PC-3 (cell line): Measurements from ENCODE around the gene AGPAT4. TPM values are rescaled to one million over a fixed set of nuclear protein-coding genes. Genes with fewer than 3 reads are reported as not detected.

Experiments used
- ATAC-seq: fragments of 200-7000 bp; cut with Tn5 transposase; 2 replicates; pipeline ENCODE4 v1.9.1; 2020; ENCODE audit warnings: mild to moderate bottlenecking, moderate library complexity
- BruUV-seq: library from RNA; stranded (reverse); fragments of 400-500 nt; replicated peaks from 2 replicates; lab custom pipeline; 2021; lab: Mats Ljungman, UMichigan
- CTCF ChIA-PET: fragments of 300-600 bp; sonication (Branson Sonifier 250); formaldehyde crosslinking; loops from one replicate; lab custom pipeline; 2022; ENCODE audit warnings: antibody characterized with exemption; lab: Charles Lee
- POLR2A ChIA-PET: fragments of 300-600 bp; sonication (Branson Sonifier 250); formaldehyde crosslinking; loops from one replicate; lab custom pipeline; 2022; ENCODE audit warnings: antibody characterized with exemption; ENCODE audit not compliant: unreplicated experiment; lab: Charles Lee
- DNase-seq: peaks from one replicate; pipeline ENCODE4 v3.0.0-alpha.2; 2015
- H2AFZ ChIP-seq: fragments of 300-600 bp; sonication (generic); 2 replicates; pipeline ENCODE4 v1.6.0; 2016; ENCODE audit warnings: antibody characterized with exemption, low read length
- H3F3A ChIP-seq: fragments of 300-600 bp; sonication (generic); one replicate; pipeline ENCODE4 v1.6.0; 2017; ENCODE audit warnings: antibody characterized with exemption, low read length, control low read depth, mild to moderate bottlenecking; ENCODE audit not compliant: unreplicated experiment
- H3K27ac ChIP-seq: fragments of 300-600 bp; sonication (generic); 2 replicates; pipeline ENCODE4 v1.5.1; 2016; ENCODE audit warnings: mild to moderate bottlenecking, low read length
- H3K27me3 ChIP-seq: fragments of 300-600 bp; sonication (generic); 2 replicates; pipeline ENCODE4 v1.6.1; 2016; ENCODE audit warnings: low read length, mixed read lengths
- H3K36me3 ChIP-seq: fragments of 300-600 bp; sonication (generic); 2 replicates; pipeline ENCODE4 v1.6.1; 2016; ENCODE audit warnings: low read depth, mixed run types, low read length, mixed read lengths
- H3K4me1 ChIP-seq: fragments of 300-600 bp; sonication (generic); 2 replicates; pipeline ENCODE4 v1.5.1; 2016; ENCODE audit warnings: low read length; ENCODE audit not compliant: insufficient read depth
- H3K4me2 ChIP-seq: fragments of 300-600 bp; sonication (generic); 2 replicates; pipeline ENCODE4 v1.6.0; 2016; ENCODE audit warnings: low read length
- H3K4me3 ChIP-seq: fragments of 300-600 bp; sonication (generic); 2 replicates; pipeline ENCODE4 v1.5.1; 2016; ENCODE audit warnings: mild to moderate bottlenecking, low read length, mixed read lengths
- H3K79me2 ChIP-seq: fragments of 300-600 bp; sonication (generic); 2 replicates; pipeline ENCODE4 v1.6.1; 2017; ENCODE audit warnings: low read length, mixed read lengths
- H3K9ac ChIP-seq: fragments of 300-600 bp; sonication (generic); 2 replicates; pipeline ENCODE4 v1.6.0; 2016; ENCODE audit warnings: mild to moderate bottlenecking, low read length
- H3K9me2 ChIP-seq: fragments of 300-600 bp; sonication (generic); replicated peaks from 2 replicates; pipeline ENCODE4 v1.6.1; 2016; ENCODE audit warnings: mixed run types, low read length, mixed read lengths
- H3K9me3 ChIP-seq: fragments of 300-600 bp; sonication (generic); 2 replicates; pipeline ENCODE4 v1.6.1; 2016; ENCODE audit warnings: low read length, mixed read lengths
- H4K20me1 ChIP-seq: fragments of 300-600 bp; sonication (generic); 2 replicates; pipeline ENCODE4 v1.6.1; 2016; ENCODE audit warnings: low read length, mixed read lengths
- EZH2 ChIP-seq: fragments of 300-600 bp; sonication (generic); IDR thresholded peaks from one replicate; pipeline ENCODE4 v1.6.1; 2017; ENCODE audit warnings: antibody characterized with exemption, mild to moderate bottlenecking, low read length; ENCODE audit not compliant: unreplicated experiment
- EZH2phosphoT487 ChIP-seq: fragments of 300-600 bp; sonication (generic); IDR thresholded peaks from 2 replicates; pipeline ENCODE4 v1.6.1; 2018; ENCODE audit warnings: mild to moderate bottlenecking, antibody characterized with exemption, low read length, borderline replicate concordance
- intact Hi-C: fragments of 100-400 bp; cut with micrococcal nuclease; formaldehyde crosslinking; loops from 2 replicates; pipeline ENCODE4 v1.9.0; 2023
- total RNA-seq: library from RNA; depleted of rRNA; stranded (reverse); fragments of >200 nt; gene quantifications from 2 replicates; pipeline ENCODE4 v1.2.3, GENCODE V29; 2014
- TF ChIP-seq, protein P1 (sequence below): fragments of 300-600 bp; sonication (generic); conservative IDR thresholded peaks from 2 replicates; pipeline ENCODE4 v1.5.1; 2017; ENCODE audit warnings: antibody characterized with exemption, low read depth, mild to moderate bottlenecking, low read length

The AGPAT4 gene
- total RNA-seq, 1 experiment from 2014 or later: 3.8 TPM

GRCh38 chr6:161295784-161296183 is 21.9 kb upstream of the AGPAT4 start:
- no peaks in the 10 kb centered on the region for H3K36me3 ChIP-seq
- no peak overlapping the region for H2AFZ ChIP-seq
- no peaks in the 10 kb centered on the region for H3K4me1 ChIP-seq
- H3K4me3 ChIP-seq: no peak overlapping the region
- no peak overlapping the region for H3K9ac ChIP-seq
- CTCF ChIA-PET: no interaction called here
- no peaks in the 10 kb centered on the region for H3K79me2 ChIP-seq
- intact Hi-C loops: no loop called here
- H3K27ac ChIP-seq: no peak overlapping the region
- BruUV-seq: no TSS peak
- DNase-seq (no peak), ATAC-seq (no peak)
- H3K27me3 ChIP-seq: no peaks in the 10 kb centered on the region
- no peaks in the 10 kb centered on the region for H4K20me1 ChIP-seq
- H3K9me3 ChIP-seq: no peaks in the 10 kb centered on the region; the same call in 1 of the 2 replicates
- H3K9me2 ChIP-seq: no peaks in the 10 kb centered on the region
- POLR2A ChIA-PET: no interaction called here
- no peak overlapping the region for H3K4me2 ChIP-seq
- TF ChIP-seq, protein P1, sequence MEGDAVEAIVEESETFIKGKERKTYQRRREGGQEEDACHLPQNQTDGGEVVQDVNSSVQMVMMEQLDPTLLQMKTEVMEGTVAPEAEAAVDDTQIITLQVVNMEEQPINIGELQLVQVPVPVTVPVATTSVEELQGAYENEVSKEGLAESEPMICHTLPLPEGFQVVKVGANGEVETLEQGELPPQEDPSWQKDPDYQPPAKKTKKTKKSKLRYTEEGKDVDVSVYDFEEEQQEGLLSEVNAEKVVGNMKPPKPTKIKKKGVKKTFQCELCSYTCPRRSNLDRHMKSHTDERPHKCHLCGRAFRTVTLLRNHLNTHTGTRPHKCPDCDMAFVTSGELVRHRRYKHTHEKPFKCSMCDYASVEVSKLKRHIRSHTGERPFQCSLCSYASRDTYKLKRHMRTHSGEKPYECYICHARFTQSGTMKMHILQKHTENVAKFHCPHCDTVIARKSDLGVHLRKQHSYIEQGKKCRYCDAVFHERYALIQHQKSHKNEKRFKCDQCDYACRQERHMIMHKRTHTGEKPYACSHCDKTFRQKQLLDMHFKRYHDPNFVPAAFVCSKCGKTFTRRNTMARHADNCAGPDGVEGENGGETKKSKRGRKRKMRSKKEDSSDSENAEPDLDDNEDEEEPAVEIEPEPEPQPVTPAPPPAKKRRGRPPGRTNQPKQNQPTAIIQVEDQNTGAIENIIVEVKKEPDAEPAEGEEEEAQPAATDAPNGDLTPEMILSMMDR: no peak
- TF ChIP-seq EZH2phosphoT487 (no peak), EZH2 (no peak)
- H3F3A ChIP-seq: no peaks in the 10 kb centered on the region

- no peaks in the 10 kb centered on the region for H3K4me1 ChIP-seq
- H2AFZ ChIP-seq: no peak overlapping the region
- BruUV-seq: no TSS peak
- H4K20me1 ChIP-seq: no peaks in the 10 kb centered on the region
- no peak for ATAC-seq
- H3K79me2 ChIP-seq: no peaks in the 10 kb centered on the region
- H3K4me3 ChIP-seq: no peak overlapping the region
- POLR2A ChIA-PET: no interaction called here
- no peaks in the 10 kb centered on the region; the same call in 1 of the 2 replicates for H3K9me3 ChIP-seq
- CTCF ChIA-PET: no interaction called here
- no peak overlapping the region for H3K9ac ChIP-seq
- H3K36me3 ChIP-seq: no peaks in the 10 kb centered on the region
- H3K27ac ChIP-seq: no peak overlapping the region
- DNase-seq: no peak
- no peaks in the 10 kb centered on the region for H3K27me3 ChIP-seq
- no peaks in the 10 kb centered on the region for H3K9me2 ChIP-seq
- no peak overlapping the region for H3K4me2 ChIP-seq
- TF ChIP-seq, protein P1: no peak
- TF ChIP-seq EZH2phosphoT487: no peak
- TF ChIP-seq EZH2: no peak
- no peaks in the 10 kb centered on the region for H3F3A ChIP-seq
- intact Hi-C loops: no loop called here
Measured at GRCh38 chr6:161292650-161293281, 18.9 kb upstream of the AGPAT4 start.

- Histone ChIP-seq H2AFZ (no peak overlapping the region), H3K4me2 (no peak overlapping the region), H3K27me3 (no peaks in the 10 kb centered on the region), H3F3A (no peaks in the 10 kb centered on the region), H3K4me3 (no peak overlapping the region), H3K9me2 (no peaks in the 10 kb centered on the region), H3K36me3 (no peaks in the 10 kb centered on the region), H3K9me3 (no peaks in the 10 kb centered on the region; the same call in 1 of the 2 replicates), H3K9ac (no peak overlapping the region), H3K27ac (no peak overlapping the region), H3K4me1 (no peaks in the 10 kb centered on the region), H3K79me2 (no peaks in the 10 kb centered on the region), H4K20me1 (no peaks in the 10 kb centered on the region)
- intact Hi-C loops: no loop called here
- no peak for DNase-seq
- BruUV-seq: no TSS peak
- ChIA-PET POLR2A (no interaction called here), CTCF (no interaction called here)
- TF ChIP-seq EZH2phosphoT487: no peak
- TF ChIP-seq, protein P1: no peak
- TF ChIP-seq EZH2: no peak
- no peak for ATAC-seq
Measured at GRCh38 chr6:161292145-161292544, 18.3 kb upstream of the AGPAT4 start.
